ENCODE measurements around the gene POLL.
"Not testable (repeated sequence)": the region's sequence is repeated elsewhere in the genome, so short reads cannot be mapped to it uniquely, and the experiment has no call there.

Gene POLL

GRCh38 chr10:101611096-101611905 is 23.2 kb upstream of the POLL start:
- DNase-seq, result no peak

GRCh38 chr10:101609481-101609880 is 21.4 kb upstream of the POLL start:
- DNase-seq, result no peak

GRCh38 chr10:101607124-101607523 is 19.1 kb upstream of the POLL start:
- no peak for DNase-seq

- peak; percentile 60 for DNase-seq
Observed at GRCh38 chr10:101602761-101603398, 14.8 kb upstream of the POLL start.

GRCh38 chr10:101601541-101601940 is 13.5 kb upstream of the POLL start:
- peak; percentile 53 for DNase-seq

GRCh38 chr10:101597091-101597900 is 9.2 kb upstream of the POLL start:
- no peak for DNase-seq

GRCh38 chr10:101595591-101596433 is 7.8 kb upstream of the POLL start:
- no peak for DNase-seq

GRCh38 chr10:101593331-101593730 is 5.3 kb upstream of the POLL start:
- DNase-seq, result not testable (repeated sequence)

- no peak for DNase-seq
Observed at GRCh38 chr10:101588879-101589278, 822 bp upstream of the POLL start.

GRCh38 chr10:101585841-101586240 is 2.2 kb downstream of the POLL start:
- no peak for DNase-seq

- no peak for DNase-seq
Observed at GRCh38 chr10:101580486-101581399, 7.3 kb downstream of the POLL start.

- DNase-seq, result no peak
Observed at GRCh38 chr10:101579516-101579870, 8.6 kb downstream of the POLL start.

GRCh38 chr10:101578803-101579515 is 9.1 kb downstream of the POLL start:
- no peak for DNase-seq

GRCh38 chr10:101578192-101578591 is 9.9 kb downstream of the POLL start:
- DNase-seq, result no peak

- no peak for DNase-seq
Observed at GRCh38 chr10:101577121-101577871, 10.8 kb downstream of the POLL start.

GRCh38 chr10:101576211-101576863 is 11.7 kb downstream of the POLL start:
- no peak for DNase-seq

- no peak for DNase-seq
Observed at GRCh38 chr10:101575580-101576210, 12.4 kb downstream of the POLL start.

- no peak for DNase-seq
Observed at GRCh38 chr10:101575091-101575490, 13.0 kb downstream of the POLL start.

Data from NCI-H1092 treated with DMSO at 0.1 percent for 48 hours (cell line).